K562 (cell line): ENCODE measurements around the gene GPC2. TPM values are rescaled to one million over a fixed set of nuclear protein-coding genes. Genes with fewer than 3 reads are reported as not detected.
A peak's percentile ranks its signal among the peaks of the same experiment; 100 is the strongest.

Experiments used
- ARID2 ChIP-seq: fragments of 450-650 bp; IDR thresholded peaks from 2 replicates; pipeline ENCODE4 v1.6.1; 2017; ENCODE audit warnings: antibody characterized with exemption, mild to moderate bottlenecking
- CHD4 ChIP-seq: fragments of 200-600 bp; sonication (generic); IDR thresholded peaks from 3 replicates; pipeline ENCODE4 v1.6.1; 2012; ENCODE audit warnings: low read depth, mild to moderate bottlenecking, mixed read lengths, low read length, inconsistent platforms; ENCODE audit not compliant: insufficient read depth, insufficient replicate concordance, poor library complexity, severe bottlenecking
- ELF1 ChIP-seq: fragments of 200-800 bp; sonication (Bioruptor generic); IDR thresholded peaks from 2 replicates; pipeline ENCODE4 v1.6.1; 2016; ENCODE audit warnings: missing genetic modification characterization, missing compliant biosample characterization
- ESRRB ChIP-seq: fragments of 250-450 bp; sonication (Bioruptor Pico); IDR thresholded peaks from 2 replicates; pipeline ENCODE4 v1.5.0; 2020; ENCODE audit warnings: mild to moderate bottlenecking, moderate library complexity, borderline replicate concordance
- EZH2 ChIP-seq: IDR thresholded peaks from 2 replicates; pipeline ENCODE4 v1.6.1; 2012; ENCODE audit warnings: low read depth, mild to moderate bottlenecking, inconsistent platforms, low read length, borderline replicate concordance
- FOXP1 ChIP-seq: sonication (generic); formaldehyde crosslinking; IDR thresholded peaks from 2 replicates; pipeline ENCODE4 v1.8.0; 2022; ENCODE audit warnings: mild to moderate bottlenecking, missing genetic modification reagents
- IRF2 ChIP-seq: sonication (generic); formaldehyde crosslinking; IDR thresholded peaks from 2 replicates; pipeline ENCODE4 v1.8.1; 2022; ENCODE audit warnings: mild to moderate bottlenecking, missing genetic modification reagents
- KDM4B ChIP-seq, 2 experiments: fragments of 450-650 bp in 1 of 2; sonication (generic) in 1 of 2; IDR thresholded peaks; 2 replicates each; pipeline ENCODE4 v1.6.1; 2016 to 2017; ENCODE audit warnings: borderline replicate concordance in 2 of 2, antibody characterized with exemption in 1 of 2, low read depth in 1 of 2, mild to moderate bottlenecking in 1 of 2
- LARP7 ChIP-seq: fragments of 450-650 bp; IDR thresholded peaks from 2 replicates; pipeline ENCODE4 v1.6.1; 2016
- NCOA1 ChIP-seq: fragments of 450-650 bp; IDR thresholded peaks from 2 replicates; pipeline ENCODE4 v1.6.1; 2016; ENCODE audit warnings: low read depth
- NCOA4 ChIP-seq: fragments of 450-650 bp; IDR thresholded peaks from 2 replicates; pipeline ENCODE4 v1.6.1; 2018; ENCODE audit warnings: mild to moderate bottlenecking; ENCODE audit not compliant: partially characterized antibody
- NFRKB ChIP-seq: fragments of 450-650 bp; IDR thresholded peaks from 2 replicates; pipeline ENCODE4 v1.6.1; 2016; ENCODE audit warnings: low read depth
- NR1H2 ChIP-seq: sonication (generic); formaldehyde crosslinking; IDR thresholded peaks from 2 replicates; pipeline ENCODE4 v1.4.0; 2020; ENCODE audit warnings: mild to moderate bottlenecking, missing genetic modification reagents
- RBBP5 ChIP-seq: fragments of 200-600 bp; sonication (generic); IDR thresholded peaks from 2 replicates; pipeline ENCODE4 v1.6.1; 2012; ENCODE audit warnings: borderline replicate concordance, mild to moderate bottlenecking, low read length, control low read depth, inconsistent platforms; ENCODE audit not compliant: insufficient read depth, poor library complexity, severe bottlenecking
- SP2 ChIP-seq: IDR thresholded peaks from 2 replicates; pipeline ENCODE4 v1.6.1; 2011; ENCODE audit warnings: mild to moderate bottlenecking, low read depth, low read length, moderate library complexity; ENCODE audit not compliant: poor library complexity, severe bottlenecking; ENCODE audit errors: extremely low read depth
- TGIF2 ChIP-seq: sonication (generic); formaldehyde crosslinking; IDR thresholded peaks from 2 replicates; pipeline ENCODE4 v1.8.1; 2022; ENCODE audit warnings: mild to moderate bottlenecking, missing genetic modification reagents, moderate library complexity
- TSC22D4 ChIP-seq: fragments of 450-650 bp; IDR thresholded peaks from 2 replicates; pipeline ENCODE4 v1.6.1; 2016; ENCODE audit warnings: missing genetic modification characterization, missing biosample characterization, control low read depth
- polyA plus RNA-seq, 8 experiments: library from polyadenylated mRNA; depleted of rRNA in 4 of 8; stranded (reverse) in 5 of 8; unstranded in 3 of 8; fragments of >200 nt; fragmentation: Nextera tagmentation in 2 of 8; fragmentation: Illumina TruSeq in 1 of 8; extraction: Ambion mirVana in 2 of 8; extraction: Trizol in 1 of 8; gene quantifications; 2 replicates each; pipeline versions ENCODE4 v1.2.1 to v1.2.3, GENCODE V29; 2011 to 2014; ENCODE audit warnings: inconsistent platforms in 1 of 8, missing spikeins in 1 of 8
- total RNA-seq, 7 experiments: library from RNA; depleted of rRNA in 6 of 7; stranded (reverse); fragments of >200 nt in 6 of 7; fragmentation: Illumina TruSeq in 2 of 7; extraction: Trizol in 2 of 7; gene quantifications; 2 replicates each; pipeline versions ENCODE4 v1.2.1 to v1.2.3, GENCODE V29; 2011 to 2021; ENCODE audit warnings: low replicate concordance in 1 of 7
- TF ChIP-seq, protein P1 (sequence below): sonication (generic); formaldehyde crosslinking; IDR thresholded peaks from 2 replicates; pipeline ENCODE4 v1.8.0; 2023; ENCODE audit warnings: mild to moderate bottlenecking, missing genetic modification reagents
- TF ChIP-seq, protein P2 (sequence below): fragments of 450-650 bp; IDR thresholded peaks from 2 replicates; pipeline ENCODE4 v1.6.1; 2016; ENCODE audit warnings: mild to moderate bottlenecking
- TF ChIP-seq, protein P3 (sequence below): fragments of 250-450 bp; sonication (Bioruptor Pico); IDR thresholded peaks from 2 replicates; pipeline ENCODE4 v1.8.0; 2021; ENCODE audit warnings: moderate library complexity, mild to moderate bottlenecking, inconsistent platforms
- TF ChIP-seq, protein P4 (sequence below): fragments of 450-650 bp; formaldehyde crosslinking; IDR thresholded peaks from 2 replicates; pipeline ENCODE4 v1.4.0; 2022; ENCODE audit warnings: missing genetic modification characterization

The GPC2 gene
- total and polyA plus RNA-seq, 9 of the 15 experiments (the other 6 are each of a cell fraction or from before 2014, with no cell fraction given), result 0.06 to 7.7 (median 1.4) TPM; not detected in 1

DNA sequence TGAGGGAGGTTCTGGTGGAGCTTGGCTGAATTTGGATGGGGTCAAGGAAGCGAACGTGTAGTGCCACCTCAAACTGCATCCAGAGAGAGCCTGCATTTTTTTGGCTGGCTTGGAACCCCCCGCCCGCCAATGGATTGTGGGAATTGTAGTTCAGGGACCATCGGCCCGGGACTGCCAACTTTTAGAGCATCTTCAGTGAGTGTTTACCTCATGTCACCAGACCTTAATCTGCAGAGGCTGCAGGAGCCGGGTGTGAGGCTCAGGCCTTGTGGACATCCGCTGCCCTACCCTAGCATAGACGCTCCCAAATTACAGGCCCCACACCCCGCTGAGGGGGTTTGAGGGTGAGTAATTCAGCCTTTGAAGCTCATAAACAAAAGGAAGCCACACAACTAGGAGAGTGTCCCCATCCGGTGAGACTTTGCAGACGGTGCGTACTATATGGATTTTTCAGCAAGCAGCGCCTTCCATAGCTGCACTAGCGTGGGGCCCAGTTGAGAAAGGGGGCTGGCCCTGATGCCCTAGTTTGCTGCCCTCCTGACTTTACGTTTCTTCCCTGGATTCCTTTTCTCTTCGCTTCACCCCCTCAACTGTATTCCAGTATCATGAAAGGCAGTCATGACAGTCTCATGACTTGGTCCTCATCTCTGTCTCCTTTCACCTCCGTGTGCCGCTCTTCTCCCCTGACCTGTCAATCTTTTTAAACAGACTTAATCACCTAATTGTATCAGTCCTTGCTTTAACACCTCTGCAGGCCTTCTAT lies 57.0 kb downstream of the GPC2 start (continued):
- TF ChIP-seq, protein P1, sequence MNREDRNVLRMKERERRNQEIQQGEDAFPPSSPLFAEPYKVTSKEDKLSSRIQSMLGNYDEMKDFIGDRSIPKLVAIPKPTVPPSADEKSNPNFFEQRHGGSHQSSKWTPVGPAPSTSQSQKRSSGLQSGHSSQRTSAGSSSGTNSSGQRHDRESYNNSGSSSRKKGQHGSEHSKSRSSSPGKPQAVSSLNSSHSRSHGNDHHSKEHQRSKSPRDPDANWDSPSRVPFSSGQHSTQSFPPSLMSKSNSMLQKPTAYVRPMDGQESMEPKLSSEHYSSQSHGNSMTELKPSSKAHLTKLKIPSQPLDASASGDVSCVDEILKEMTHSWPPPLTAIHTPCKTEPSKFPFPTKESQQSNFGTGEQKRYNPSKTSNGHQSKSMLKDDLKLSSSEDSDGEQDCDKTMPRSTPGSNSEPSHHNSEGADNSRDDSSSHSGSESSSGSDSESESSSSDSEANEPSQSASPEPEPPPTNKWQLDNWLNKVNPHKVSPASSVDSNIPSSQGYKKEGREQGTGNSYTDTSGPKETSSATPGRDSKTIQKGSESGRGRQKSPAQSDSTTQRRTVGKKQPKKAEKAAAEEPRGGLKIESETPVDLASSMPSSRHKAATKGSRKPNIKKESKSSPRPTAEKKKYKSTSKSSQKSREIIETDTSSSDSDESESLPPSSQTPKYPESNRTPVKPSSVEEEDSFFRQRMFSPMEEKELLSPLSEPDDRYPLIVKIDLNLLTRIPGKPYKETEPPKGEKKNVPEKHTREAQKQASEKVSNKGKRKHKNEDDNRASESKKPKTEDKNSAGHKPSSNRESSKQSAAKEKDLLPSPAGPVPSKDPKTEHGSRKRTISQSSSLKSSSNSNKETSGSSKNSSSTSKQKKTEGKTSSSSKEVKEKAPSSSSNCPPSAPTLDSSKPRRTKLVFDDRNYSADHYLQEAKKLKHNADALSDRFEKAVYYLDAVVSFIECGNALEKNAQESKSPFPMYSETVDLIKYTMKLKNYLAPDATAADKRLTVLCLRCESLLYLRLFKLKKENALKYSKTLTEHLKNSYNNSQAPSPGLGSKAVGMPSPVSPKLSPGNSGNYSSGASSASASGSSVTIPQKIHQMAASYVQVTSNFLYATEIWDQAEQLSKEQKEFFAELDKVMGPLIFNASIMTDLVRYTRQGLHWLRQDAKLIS, result no peak
- peak; percentile 49 for TF ChIP-seq NCOA4
- no peak; the same call in 1 of the 2 replicates for TF ChIP-seq NCOA1
- TF ChIP-seq LARP7, result no peak
- no peak for TF ChIP-seq ARID2
- TF ChIP-seq ELF1 (tag), result no peak
- TF ChIP-seq CHD4, result no peak
- no peak for TF ChIP-seq IRF2 (CRISPR knock-in tag)
- TF ChIP-seq NFRKB, result no peak
- no peak for TF ChIP-seq NR1H2 (CRISPR knock-in tag)
- no peak for TF ChIP-seq TSC22D4 (tag)
- TF ChIP-seq EZH2, result no peak
- TF ChIP-seq, protein P2, sequence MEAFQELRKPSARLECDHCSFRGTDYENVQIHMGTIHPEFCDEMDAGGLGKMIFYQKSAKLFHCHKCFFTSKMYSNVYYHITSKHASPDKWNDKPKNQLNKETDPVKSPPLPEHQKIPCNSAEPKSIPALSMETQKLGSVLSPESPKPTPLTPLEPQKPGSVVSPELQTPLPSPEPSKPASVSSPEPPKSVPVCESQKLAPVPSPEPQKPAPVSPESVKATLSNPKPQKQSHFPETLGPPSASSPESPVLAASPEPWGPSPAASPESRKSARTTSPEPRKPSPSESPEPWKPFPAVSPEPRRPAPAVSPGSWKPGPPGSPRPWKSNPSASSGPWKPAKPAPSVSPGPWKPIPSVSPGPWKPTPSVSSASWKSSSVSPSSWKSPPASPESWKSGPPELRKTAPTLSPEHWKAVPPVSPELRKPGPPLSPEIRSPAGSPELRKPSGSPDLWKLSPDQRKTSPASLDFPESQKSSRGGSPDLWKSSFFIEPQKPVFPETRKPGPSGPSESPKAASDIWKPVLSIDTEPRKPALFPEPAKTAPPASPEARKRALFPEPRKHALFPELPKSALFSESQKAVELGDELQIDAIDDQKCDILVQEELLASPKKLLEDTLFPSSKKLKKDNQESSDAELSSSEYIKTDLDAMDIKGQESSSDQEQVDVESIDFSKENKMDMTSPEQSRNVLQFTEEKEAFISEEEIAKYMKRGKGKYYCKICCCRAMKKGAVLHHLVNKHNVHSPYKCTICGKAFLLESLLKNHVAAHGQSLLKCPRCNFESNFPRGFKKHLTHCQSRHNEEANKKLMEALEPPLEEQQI, result no peak
- TF ChIP-seq RBBP5, result no peak
- TF ChIP-seq KDM4B (IDR thresholded peaks at IDR 0.05; ENCODE audit: borderline replicate concordance in 2 of 2, low read depth in 1 of 2), result peak in 1 of 2 experiments; percentile 30; a peak in 1 of 4 replicates
- no peak for TF ChIP-seq SP2
- TF ChIP-seq, protein P3, sequence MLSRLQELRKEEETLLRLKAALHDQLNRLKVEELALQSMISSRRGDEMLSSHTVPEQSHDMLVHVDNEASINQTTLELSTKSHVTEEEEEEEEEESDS (CRISPR knock-in tag), result no peak
- TF ChIP-seq, protein P4, sequence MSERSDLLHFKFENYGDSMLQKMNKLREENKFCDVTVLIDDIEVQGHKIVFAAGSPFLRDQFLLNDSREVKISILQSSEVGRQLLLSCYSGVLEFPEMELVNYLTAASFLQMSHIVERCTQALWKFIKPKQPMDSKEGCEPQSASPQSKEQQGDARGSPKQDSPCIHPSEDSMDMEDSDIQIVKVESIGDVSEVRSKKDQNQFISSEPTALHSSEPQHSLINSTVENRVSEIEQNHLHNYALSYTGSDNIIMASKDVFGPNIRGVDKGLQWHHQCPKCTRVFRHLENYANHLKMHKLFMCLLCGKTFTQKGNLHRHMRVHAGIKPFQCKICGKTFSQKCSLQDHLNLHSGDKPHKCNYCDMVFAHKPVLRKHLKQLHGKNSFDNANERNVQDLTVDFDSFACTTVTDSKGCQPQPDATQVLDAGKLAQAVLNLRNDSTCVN, result no peak
- no peak for TF ChIP-seq TGIF2 (CRISPR knock-in tag)
- 0 out of 2 replicates have a peak, but pooled peaks have one; percentile 43 for TF ChIP-seq FOXP1 (CRISPR knock-in tag)
- no peak for TF ChIP-seq ESRRB
